HT-29 (cell line): ENCODE measurements around the gene SBDS. TPM values are rescaled to one million over a fixed set of nuclear protein-coding genes. Genes with fewer than 3 reads are reported as not detected.

ENCODE experiments used
- DNase-seq: peaks from one replicate; pipeline ENCODE4 v3.0.0-alpha.2; 2015; ENCODE audit warnings: low spot score
- small RNA-seq: library from RNA; depleted of rRNA; stranded (forward); fragments of <200 nt; gene quantifications from one replicate; pipeline ENCODE3, GENCODE V24; 2014
- total RNA-seq: library from RNA; depleted of rRNA; stranded (reverse); fragments of >200 nt; shearing (Covaris generic); gene quantifications from 2 replicates; pipeline ENCODE4 v1.2.3, GENCODE V29; 2014; rRNA removed

The SBDS gene
- total RNA-seq, 1 experiment from 2014 or later, result 58.4 TPM

DNA sequence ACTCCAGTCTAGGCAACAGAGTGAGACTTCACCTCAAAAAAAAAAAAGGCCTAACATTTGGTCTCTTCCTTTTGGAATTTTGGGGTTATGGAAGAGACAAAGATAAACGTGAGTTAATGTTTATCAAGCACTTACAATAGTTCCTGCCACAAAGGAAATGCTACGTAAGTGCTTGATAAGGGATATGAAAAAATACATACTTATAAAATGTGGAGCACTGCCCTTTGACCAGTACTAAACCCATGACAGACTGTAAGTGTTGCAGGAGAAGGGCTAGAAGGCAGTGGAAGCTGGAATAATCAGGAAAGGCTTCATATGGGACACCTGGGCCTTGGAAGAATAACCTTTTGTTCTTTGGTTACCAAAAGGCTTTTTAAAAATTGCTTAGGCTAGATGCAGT lies 48.8 kb downstream of the SBDS start:
- peak; percentile 61 for DNase-seq

- no peak for DNase-seq
Observed at GRCh38 chr7:66939325-66939724, 56.1 kb downstream of the SBDS start.

DNA sequence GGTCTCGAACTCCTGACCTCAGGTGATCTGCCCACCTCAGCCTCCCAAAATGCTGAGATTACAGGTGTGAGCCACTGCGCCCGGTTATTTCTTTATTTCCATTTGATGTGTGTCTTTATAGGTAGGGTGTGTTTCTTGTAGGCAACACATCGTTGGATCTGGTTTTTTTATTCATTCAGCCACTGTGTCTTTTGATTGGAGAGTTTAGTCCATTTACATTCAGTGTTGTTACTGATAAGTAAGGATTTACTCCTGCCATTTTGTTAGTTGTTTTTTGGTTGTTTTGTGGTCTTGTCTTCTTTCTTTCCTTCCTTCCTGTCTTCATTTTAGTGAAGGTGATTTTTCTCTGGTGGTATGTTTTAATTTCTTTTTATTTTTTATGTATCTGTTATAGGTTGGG lies 57.4 kb downstream of the SBDS start:
- DNase-seq, result no peak

Small RNA genes within 50 kb of the gene (small RNA-seq; reads per million reads assigned to genes)
- not detected for gene RN7SL43P

Other genes starting within 250 kb of the SBDS start
- gene TMEM248, start 74.4 kb downstream of the SBDS start, total RNA-seq, result 104 and 140 TPM in 2 replicates
- gene TYW1, start 1.2 kb upstream of the SBDS start, total RNA-seq, result 19.0 and 19.5 TPM in 2 replicates